K562 (cell line): ENCODE results near the gene TEX14. TPM values are rescaled to one million over a fixed set of nuclear protein-coding genes. Genes with fewer than 3 reads are reported as not detected.

ENCODE experiments used
- CBX1 ChIP-seq: sonication (generic); IDR thresholded peaks from 2 replicates; pipeline ENCODE4 v1.6.1; 2016; ENCODE audit warnings: antibody characterized with exemption, low read depth, mild to moderate bottlenecking
- EHMT2 ChIP-seq: fragments of 450-650 bp; IDR thresholded peaks from 2 replicates; pipeline ENCODE4 v1.6.1; 2018; ENCODE audit warnings: antibody characterized with exemption
- FOXK1 ChIP-seq: sonication (generic); formaldehyde crosslinking; IDR thresholded peaks from 2 replicates; pipeline ENCODE4 v1.8.0; 2022; ENCODE audit warnings: missing genetic modification reagents, mild to moderate bottlenecking, borderline replicate concordance
- FOXP1 ChIP-seq: sonication (generic); formaldehyde crosslinking; IDR thresholded peaks from 2 replicates; pipeline ENCODE4 v1.8.0; 2022; ENCODE audit warnings: mild to moderate bottlenecking, missing genetic modification reagents
- HDAC2 ChIP-seq: fragments of 450-650 bp; IDR thresholded peaks from 2 replicates; pipeline ENCODE4 v1.6.1; 2016; ENCODE audit warnings: mild to moderate bottlenecking
- NKRF ChIP-seq: fragments of 450-650 bp; IDR thresholded peaks from 2 replicates; pipeline ENCODE4 v1.6.1; 2016; ENCODE audit warnings: borderline replicate concordance
- POLR2G ChIP-seq: fragments of 200-400 bp; formaldehyde crosslinking; IDR thresholded peaks from 2 replicates; pipeline ENCODE4 v1.6.1; 2017; ENCODE audit warnings: low read depth, mild to moderate bottlenecking, antibody characterized with exemption, low read length, moderate library complexity
- PURB ChIP-seq: sonication (generic); formaldehyde crosslinking; IDR thresholded peaks from 2 replicates; pipeline ENCODE4 v1.9.0; 2021; ENCODE audit warnings: low read depth, mild to moderate bottlenecking, missing genetic modification reagents
- SRF ChIP-seq, 2 experiments: fragments of 250-450, 450-650 bp in 1 of 2; sonication (Bioruptor Pico) in 1 of 2; sonication (generic) in 1 of 2; formaldehyde crosslinking; IDR thresholded peaks; 2 replicates each; pipeline versions ENCODE4 v1.5.0 to v1.5.1; 2020 to 2022; ENCODE audit warnings: mild to moderate bottlenecking in 1 of 2, missing genetic modification reagents in 1 of 2
- TAL1 ChIP-seq: fragments of 450-650 bp; IDR thresholded peaks from 2 replicates; pipeline ENCODE4 v1.6.1; 2016; ENCODE audit warnings: mild to moderate bottlenecking
- ZBTB40 ChIP-seq, 2 experiments: fragments of 450-650 bp in 1 of 2; sonication (generic) in 1 of 2; formaldehyde crosslinking in 1 of 2; IDR thresholded peaks; 2 replicates each; pipeline versions ENCODE4 v1.7.1 to v1.9.0; 2016 to 2022; ENCODE audit warnings: inconsistent platforms in 1 of 2, mild to moderate bottlenecking in 1 of 2, missing genetic modification reagents in 1 of 2
- ZC3H11A ChIP-seq: IDR thresholded peaks from 2 replicates; pipeline ENCODE4 v1.6.1; 2012; ENCODE audit warnings: low read depth, low read length, improper control_type of control experiment
- ZKSCAN3 ChIP-seq: fragments of 250-450 bp; sonication (Bioruptor Pico); IDR thresholded peaks from 2 replicates; pipeline ENCODE4 v1.4.0; 2020
- ZNF354B ChIP-seq: fragments of 250-450 bp; sonication (Bioruptor Pico); IDR thresholded peaks from 2 replicates; pipeline ENCODE4 v1.4.0; 2020
- ZNF668 ChIP-seq: fragments of 250-450 bp; sonication (Bioruptor Pico); IDR thresholded peaks from 2 replicates; pipeline ENCODE4 v1.8.0; 2022; ENCODE audit warnings: mild to moderate bottlenecking, inconsistent platforms
- ZNF766 ChIP-seq: fragments of 200-800 bp; sonication (Bioruptor generic); conservative IDR thresholded peaks from 2 replicates; pipeline ENCODE4 v1.6.1; 2016; ENCODE audit warnings: missing genetic modification characterization, missing compliant biosample characterization
- polyA plus RNA-seq, 8 experiments: library from polyadenylated mRNA; depleted of rRNA in 4 of 8; stranded (reverse) in 5 of 8; unstranded in 3 of 8; fragments of >200 nt; fragmentation: Nextera tagmentation in 2 of 8; fragmentation: Illumina TruSeq in 1 of 8; extraction: Ambion mirVana in 2 of 8; extraction: Trizol in 1 of 8; gene quantifications; 2 replicates each; pipeline versions ENCODE4 v1.2.1 to v1.2.3, GENCODE V29; 2011 to 2014; ENCODE audit warnings: inconsistent platforms in 1 of 8, missing spikeins in 1 of 8
- total RNA-seq, 7 experiments: library from RNA; depleted of rRNA in 6 of 7; stranded (reverse); fragments of >200 nt in 6 of 7; fragmentation: Illumina TruSeq in 2 of 7; extraction: Trizol in 2 of 7; gene quantifications; 2 replicates each; pipeline versions ENCODE4 v1.2.1 to v1.2.3, GENCODE V29; 2011 to 2021; ENCODE audit warnings: low replicate concordance in 1 of 7

TEX14 gene
- total and polyA plus RNA-seq, 9 of the 15 experiments (the other 6 are each of a cell fraction or from before 2014, with no cell fraction given): 0.05 to 0.12 (median 0.09) TPM; not detected in 1

- no peak for TF ChIP-seq HDAC2
- TF ChIP-seq FOXP1: no peak
- TF ChIP-seq SRF (CRISPR knock-in tag; IDR thresholded peaks at IDR 0.05): no peak
- no peak for TF ChIP-seq ZC3H11A
- TF ChIP-seq ZNF354B (CRISPR knock-in tag): no peak
- TF ChIP-seq ZKSCAN3 (CRISPR knock-in tag): no peak
- TF ChIP-seq POLR2G: peak; percentile 46
- no peak for TF ChIP-seq FOXK1 (CRISPR knock-in tag)
- TF ChIP-seq TAL1: no peak
- TF ChIP-seq ZBTB40 (IDR thresholded peaks at IDR 0.05): no peak
- no peak for TF ChIP-seq ZBTB40 (CRISPR knock-in tag; IDR thresholded peaks at IDR 0.05)
- no peak for TF ChIP-seq EHMT2
- no peak for TF ChIP-seq ZNF766
- no peak for TF ChIP-seq NKRF
- no peak for TF ChIP-seq ZNF668 (CRISPR knock-in tag)
- TF ChIP-seq CBX1: peak; percentile 98
- no peak for TF ChIP-seq PURB
Measured at GRCh38 chr17:58665946-58666857, 25.6 kb downstream of the TEX14 start (continued).
